HFF-Myc (cell line): Measurements from ENCODE around the gene TSR2.

Experiments
- DNase-seq: peaks from one replicate; pipeline ENCODE4 v3.0.0-alpha.2; 2011; ENCODE audit warnings: low read depth; ENCODE audit errors: extremely low read depth
- H3K4me3 ChIP-seq: replicated peaks from 2 replicates; pipeline ENCODE4 v1.5.1; 2011; ENCODE audit warnings: low read depth, mild to moderate bottlenecking, control low read depth, low read length
- TF ChIP-seq, protein P1 (sequence below): IDR thresholded peaks from 2 replicates; pipeline ENCODE4 v1.5.1; 2012; ENCODE audit warnings: mild to moderate bottlenecking, low read depth, low read length, control low read depth; ENCODE audit errors: missing control alignments

The TSR2 gene, protein sequence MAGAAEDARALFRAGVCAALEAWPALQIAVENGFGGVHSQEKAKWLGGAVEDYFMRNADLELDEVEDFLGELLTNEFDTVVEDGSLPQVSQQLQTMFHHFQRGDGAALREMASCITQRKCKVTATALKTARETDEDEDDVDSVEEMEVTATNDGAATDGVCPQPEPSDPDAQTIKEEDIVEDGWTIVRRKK

DNA sequence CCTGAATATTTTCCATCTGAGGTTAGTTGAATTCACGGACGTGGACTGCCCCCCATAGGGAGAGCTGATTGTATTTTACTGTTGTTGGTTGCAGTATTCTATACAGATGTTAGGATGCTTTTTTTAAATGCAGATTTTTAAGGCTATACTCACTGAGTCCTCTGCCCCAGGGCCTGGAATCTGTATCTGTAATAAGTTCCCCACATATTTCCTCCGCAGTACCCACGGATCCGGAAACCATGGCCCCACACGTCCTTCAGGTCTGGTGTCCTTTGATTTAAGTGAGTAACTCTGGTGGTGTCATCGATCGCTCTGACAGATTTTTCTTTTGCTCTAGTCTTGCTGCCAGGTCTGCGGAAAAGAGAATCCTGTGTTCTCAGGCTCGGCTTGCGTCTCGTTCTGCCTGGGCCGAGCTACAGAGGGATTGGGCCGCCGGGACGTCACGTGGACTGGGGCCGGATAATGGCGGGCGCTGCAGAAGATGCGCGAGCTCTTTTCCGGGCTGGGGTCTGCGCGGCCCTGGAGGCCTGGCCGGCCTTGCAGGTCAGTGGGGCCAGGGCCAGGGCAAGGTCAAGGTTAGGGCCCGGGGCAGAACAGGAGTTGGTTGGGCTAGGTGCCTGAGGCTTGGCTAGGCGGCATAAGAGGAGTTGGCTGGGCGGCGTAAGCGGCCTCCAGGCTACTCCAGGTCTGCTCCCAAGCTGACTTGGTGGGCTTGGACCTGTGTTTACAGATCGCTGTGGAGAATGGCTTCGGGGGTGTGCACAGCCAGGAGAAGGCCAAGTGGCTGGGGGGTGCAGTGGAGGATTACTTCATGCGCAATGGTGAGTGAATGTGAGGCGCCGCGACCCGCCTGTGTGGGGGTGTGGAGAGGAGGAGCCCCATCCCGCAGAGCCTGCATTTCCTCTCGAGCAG is at the start of gene TSR2:
TSS of gene TSR2 (plus strand) at position 445 of the 912 bp plus-strand sequence. CDS start at position 463, 18 bp downstream.
- peak within 1 kb of the TSS; percentile 80 for H3K4me3 ChIP-seq
- peak; percentile 59 for DNase-seq
- TF ChIP-seq, protein P1, sequence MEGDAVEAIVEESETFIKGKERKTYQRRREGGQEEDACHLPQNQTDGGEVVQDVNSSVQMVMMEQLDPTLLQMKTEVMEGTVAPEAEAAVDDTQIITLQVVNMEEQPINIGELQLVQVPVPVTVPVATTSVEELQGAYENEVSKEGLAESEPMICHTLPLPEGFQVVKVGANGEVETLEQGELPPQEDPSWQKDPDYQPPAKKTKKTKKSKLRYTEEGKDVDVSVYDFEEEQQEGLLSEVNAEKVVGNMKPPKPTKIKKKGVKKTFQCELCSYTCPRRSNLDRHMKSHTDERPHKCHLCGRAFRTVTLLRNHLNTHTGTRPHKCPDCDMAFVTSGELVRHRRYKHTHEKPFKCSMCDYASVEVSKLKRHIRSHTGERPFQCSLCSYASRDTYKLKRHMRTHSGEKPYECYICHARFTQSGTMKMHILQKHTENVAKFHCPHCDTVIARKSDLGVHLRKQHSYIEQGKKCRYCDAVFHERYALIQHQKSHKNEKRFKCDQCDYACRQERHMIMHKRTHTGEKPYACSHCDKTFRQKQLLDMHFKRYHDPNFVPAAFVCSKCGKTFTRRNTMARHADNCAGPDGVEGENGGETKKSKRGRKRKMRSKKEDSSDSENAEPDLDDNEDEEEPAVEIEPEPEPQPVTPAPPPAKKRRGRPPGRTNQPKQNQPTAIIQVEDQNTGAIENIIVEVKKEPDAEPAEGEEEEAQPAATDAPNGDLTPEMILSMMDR, result no peak

DNA sequence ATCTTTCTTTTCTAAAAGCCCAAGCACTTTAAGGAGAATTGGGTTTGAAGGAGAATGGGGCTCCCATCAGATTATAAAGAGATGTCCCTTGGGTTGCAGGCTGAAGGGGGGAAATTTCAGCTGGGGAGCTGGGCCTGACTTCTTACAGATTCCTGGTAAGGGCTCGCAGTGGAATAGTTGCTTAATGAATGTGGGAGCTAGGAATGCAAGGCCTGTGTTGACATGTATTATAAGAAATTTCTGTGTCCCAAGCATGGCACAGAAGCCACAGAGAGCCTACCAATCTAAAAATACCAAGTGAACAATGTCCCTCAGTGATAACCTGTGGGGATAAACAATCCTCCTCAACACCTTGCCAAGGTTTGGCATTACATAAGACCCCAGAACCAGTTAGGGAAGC is 43.1 kb upstream of the TSR2 start:
- no peak for DNase-seq
- TF ChIP-seq, protein P1, result no peak
- H3K4me3 ChIP-seq, result no peak overlapping the region

DNA sequence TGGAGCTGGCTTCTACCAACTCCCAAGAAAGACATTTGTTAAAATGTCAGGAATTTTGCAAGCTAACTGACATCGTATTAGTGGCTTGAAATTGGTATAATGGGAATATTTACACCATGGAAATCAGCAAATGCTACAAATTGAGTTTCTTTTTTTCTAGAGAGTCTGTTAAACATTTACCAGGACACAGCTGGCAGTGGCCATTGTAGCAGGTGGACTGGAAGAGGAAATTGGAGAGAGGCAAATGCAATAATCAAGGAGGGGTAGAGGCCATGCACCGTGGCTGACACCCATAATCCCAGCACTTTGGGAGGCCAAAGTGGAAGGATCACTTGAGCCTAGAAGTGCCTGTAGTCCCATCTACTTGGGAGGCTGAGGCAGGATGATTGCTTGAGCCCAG is 32.9 kb upstream of the TSR2 start:
- TF ChIP-seq, protein P1, result no peak
- no peak overlapping the region for H3K4me3 ChIP-seq
- DNase-seq, result no peak

DNA sequence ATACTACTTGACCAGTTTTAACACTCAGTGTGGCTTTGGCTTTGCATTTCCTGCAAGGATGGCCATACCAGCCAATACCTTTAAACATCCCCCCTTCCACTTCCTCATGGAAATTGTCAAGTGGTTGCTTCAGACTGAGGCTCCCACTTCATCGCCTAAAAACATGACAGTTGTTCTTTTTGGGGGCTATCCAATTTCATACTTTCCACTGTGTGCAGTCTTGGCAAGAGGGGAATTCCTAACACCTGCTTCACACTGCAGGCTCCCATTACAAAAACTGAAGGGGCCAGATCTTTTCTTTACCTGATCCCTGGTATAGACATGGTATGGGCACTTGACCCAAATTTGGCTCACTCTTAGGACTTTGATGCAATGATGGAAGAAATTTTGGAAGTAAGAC is 28.5 kb upstream of the TSR2 start:
- TF ChIP-seq, protein P1, result no peak
- DNase-seq, result no peak
- H3K4me3 ChIP-seq, result no peak overlapping the region

DNA sequence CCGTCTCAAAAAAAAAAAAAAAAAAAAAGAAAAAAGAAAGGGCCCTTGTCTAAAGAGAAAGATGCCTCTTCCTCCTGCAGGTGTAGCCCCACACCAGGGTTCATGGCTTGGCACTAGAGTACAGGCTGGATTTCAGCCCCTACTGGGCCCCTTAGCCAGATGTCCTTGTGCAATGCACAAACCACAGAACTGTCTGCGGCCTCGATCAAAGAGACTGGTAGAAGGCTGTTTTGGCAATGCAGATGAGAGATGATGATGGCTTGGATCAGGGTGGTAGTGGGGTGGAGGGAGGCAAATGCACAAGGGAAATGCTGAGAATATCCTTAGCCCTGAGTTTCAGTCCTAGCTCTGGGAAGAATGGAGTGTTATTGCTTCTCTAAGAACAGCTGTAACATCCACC is 26.5 kb upstream of the TSR2 start:
- no peak for DNase-seq
- H3K4me3 ChIP-seq, result no peak overlapping the region
- TF ChIP-seq, protein P1, result no peak

DNA sequence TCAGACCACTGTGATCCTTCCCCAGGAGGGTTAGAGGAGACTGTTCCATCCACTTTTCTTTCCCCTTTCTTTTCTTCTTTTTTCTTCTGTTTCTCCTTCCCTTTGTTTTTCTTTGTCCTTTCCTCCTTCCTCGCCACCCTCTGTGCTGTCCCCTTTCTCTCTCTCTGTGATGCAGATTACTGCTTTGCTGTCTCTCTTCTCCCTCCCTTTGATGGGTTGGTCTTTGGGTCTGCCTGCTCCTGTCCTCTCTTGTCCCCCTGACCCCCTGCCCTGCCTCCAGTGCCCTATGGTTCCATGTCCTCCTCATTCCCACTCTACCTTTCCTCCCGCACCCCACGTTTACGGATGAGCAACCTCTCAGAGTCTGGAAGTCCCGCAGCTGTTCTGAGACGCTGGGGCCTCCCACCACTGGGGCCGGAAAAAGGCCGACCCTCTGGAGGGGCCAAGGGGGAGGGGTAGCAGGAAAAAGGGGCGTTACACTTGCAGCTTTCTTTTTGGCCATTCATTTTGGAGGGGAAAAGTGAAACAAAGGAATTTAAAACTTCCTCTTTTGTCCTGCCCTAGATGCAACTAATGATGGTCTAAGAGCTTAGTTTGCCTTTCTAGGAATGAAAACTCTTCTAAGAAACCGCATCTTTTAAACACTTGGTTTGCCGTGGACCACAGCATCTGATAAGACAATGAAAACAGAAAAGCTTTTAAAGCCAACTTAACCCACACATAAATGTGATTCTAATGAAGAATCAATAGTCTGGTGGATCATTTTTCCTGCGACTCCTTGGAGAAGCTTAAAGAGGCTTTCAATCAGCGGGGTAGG is 24.5 kb upstream of the TSR2 start:
- no peak overlapping the region for H3K4me3 ChIP-seq
- TF ChIP-seq, protein P1, result no peak
- no peak for DNase-seq
